K562 (cell line): ENCODE results near the gene ZNF521. TPM values are rescaled to one million over a fixed set of nuclear protein-coding genes. Genes with fewer than 3 reads are reported as not detected.

Experiments used
- ATAC-seq: fragments of 200-7000 bp; cut with Tn5 transposase; 3 replicates; pipeline ENCODE4 v1.9.1; 2020; ENCODE audit warnings: moderate library complexity
- BruUV-seq: library from RNA; stranded (reverse); fragments of 400-500 nt; replicated peaks from 2 replicates; lab custom pipeline; 2021; lab: Mats Ljungman, UMichigan
- CTCF ChIA-PET: fragments of 300-600 bp; formaldehyde crosslinking; extraction: SDS; loops from one replicate; lab custom pipeline; 2021; ENCODE audit warnings: low intra/inter-chr PET ratio; lab: Yijun Ruan, JAX
- POLR2A ChIA-PET: fragments of 300-600, 350-650 bp; sonication (Branson Sonifier 250); formaldehyde crosslinking; extraction: SDS; loops from one replicate; lab custom pipeline; 2021; ENCODE audit warnings: antibody characterized with exemption, inconsistent platforms; lab: Yijun Ruan, JAX
- DNase-seq, 4 experiments: peaks; one replicate each; pipeline versions ENCODE4 v3.0.0 to v3.0.0-alpha.2; 2011 to 2018; ENCODE audit warnings: low spot score in 3 of 4, mixed read lengths in 3 of 4; ENCODE audit errors: extremely low read depth in 1 of 4
- FAIRE-seq: peaks from 2 replicates; lab custom pipeline; 2011; peaks lifted over from hg19 to GRCh38; lab: Jason Lieb, UNC
- H2AFZ ChIP-seq: 2 replicates; pipeline ENCODE4 v1.6.0; 2011; ENCODE audit warnings: low read depth, low read length, control low read depth, inconsistent platforms
- H3K27ac ChIP-seq: fragments of 200-600 bp; 3 replicates; pipeline ENCODE4 v1.8.0; 2011; ENCODE audit warnings: low read depth, mild to moderate bottlenecking, control low read depth, inconsistent platforms, low read length, moderate library complexity, mixed read lengths; ENCODE audit errors: extremely low read depth
- H3K27me3 ChIP-seq, 2 experiments: fragments of 300-600 bp in 1 of 2; 2 replicates in 1 of 2; 3 replicates in 1 of 2; pipeline versions ENCODE4 v1.6.0 to v1.8.0; 2011; ENCODE audit warnings: inconsistent platforms in 2 of 2, low read length in 2 of 2, mild to moderate bottlenecking in 1 of 2, mixed read lengths in 1 of 2, moderate library complexity in 1 of 2; ENCODE audit not compliant: control insufficient read depth in 2 of 2, insufficient read depth in 2 of 2
- H3K36me3 ChIP-seq: fragments of 300-600 bp; 3 replicates; pipeline ENCODE4 v1.8.0; 2011; ENCODE audit warnings: mild to moderate bottlenecking, low read length, inconsistent platforms; ENCODE audit not compliant: control insufficient read depth, insufficient read depth
- H3K4me1 ChIP-seq, 2 experiments: fragments of 200-600 bp in 1 of 2; replicated peaks in 1 of 2; 2 replicates in 1 of 2; 3 replicates in 1 of 2; pipeline versions ENCODE4 v1.5.1 to v1.8.0; 2011; ENCODE audit warnings: inconsistent platforms in 2 of 2, low read length in 2 of 2, mild to moderate bottlenecking in 1 of 2, mixed read lengths in 1 of 2, moderate library complexity in 1 of 2; ENCODE audit not compliant: control insufficient read depth in 2 of 2, insufficient read depth in 2 of 2
- H3K4me2 ChIP-seq: 2 replicates; pipeline ENCODE4 v1.6.1; 2011; ENCODE audit warnings: low read length, control low read depth, inconsistent platforms, mixed read lengths; ENCODE audit not compliant: insufficient read depth
- H3K4me3 ChIP-seq: fragments of 200-600 bp; sonication (generic), shearing (Covaris generic); 2 replicates; pipeline ENCODE4 v1.5.1; 2016; ENCODE audit warnings: control low read depth, inconsistent platforms
- H3K79me2 ChIP-seq: fragments of 200-600 bp; 3 replicates; pipeline ENCODE4 v1.8.0; 2011; ENCODE audit warnings: low read length, inconsistent platforms; ENCODE audit not compliant: control insufficient read depth, insufficient read depth
- H3K9ac ChIP-seq, 2 experiments: 2 replicates each; pipeline versions ENCODE4 v1.6.0 to v1.6.1; 2011; ENCODE audit warnings: low read depth in 2 of 2, low read length in 2 of 2, control low read depth in 1 of 2, inconsistent platforms in 1 of 2, mild to moderate bottlenecking in 1 of 2, mixed read lengths in 1 of 2; ENCODE audit not compliant: insufficient read depth in 1 of 2
- H3K9me1 ChIP-seq: one replicate; pipeline ENCODE4 v1.6.0; 2011; ENCODE audit warnings: inconsistent platforms, mild to moderate bottlenecking, low read length, moderate library complexity; ENCODE audit not compliant: control insufficient read depth, insufficient read depth
- H3K9me3 ChIP-seq: replicated peaks from 2 replicates; pipeline ENCODE4 v1.5.1; 2011; ENCODE audit warnings: low read depth, low read length, inconsistent platforms; ENCODE audit not compliant: control insufficient read depth, insufficient read depth
- H4K20me1 ChIP-seq: replicated peaks from 2 replicates; pipeline ENCODE4 v1.6.1; 2011; ENCODE audit warnings: low read length, inconsistent platforms, mixed read lengths; ENCODE audit not compliant: control insufficient read depth, insufficient read depth
- ADNP ChIP-seq: fragments of 200-800 bp; sonication (Bioruptor generic); IDR thresholded peaks from 2 replicates; pipeline ENCODE4 v1.6.1; 2016; ENCODE audit warnings: missing genetic modification characterization, missing compliant biosample characterization
- DPF2 ChIP-seq: fragments of 450-650 bp; IDR thresholded peaks from 2 replicates; pipeline ENCODE4 v1.6.1; 2016
- MEF2A ChIP-seq: IDR thresholded peaks from 2 replicates; pipeline ENCODE4 v1.6.1; 2011; ENCODE audit warnings: low read depth, mild to moderate bottlenecking, low read length, moderate library complexity; ENCODE audit not compliant: control insufficient read depth
- NFIX ChIP-seq: fragments of 250-450 bp; sonication (Bioruptor Pico); IDR thresholded peaks from 2 replicates; pipeline ENCODE4 v1.4.0; 2020; ENCODE audit warnings: low read depth, mild to moderate bottlenecking, moderate library complexity
- NFRKB ChIP-seq: fragments of 450-650 bp; IDR thresholded peaks from 2 replicates; pipeline ENCODE4 v1.6.1; 2016; ENCODE audit warnings: low read depth
- SNRNP70 ChIP-seq: fragments of 200-400 bp; formaldehyde crosslinking; optimal IDR thresholded peaks from 2 replicates; pipeline ENCODE3; 2017; ENCODE audit warnings: low read depth, low read length
- STAT5B ChIP-seq: fragments of 250-450 bp; sonication (Bioruptor Pico); IDR thresholded peaks from 2 replicates; pipeline ENCODE4 v1.8.0; 2021; ENCODE audit warnings: mild to moderate bottlenecking, inconsistent platforms
- TRIM28 ChIP-seq: fragments of 450-650 bp; IDR thresholded peaks from 2 replicates; pipeline ENCODE4 v1.6.1; 2017
- WGBS: fragments of 100-300 bp; shearing (Covaris generic); methylation state at CpG from one replicate; pipeline ENCODE4 v1.1.6; 2016; ENCODE audit warnings: low coverage, mixed read lengths; ENCODE audit not compliant: insufficient coverage; ENCODE audit errors: missing lambda C conversion rate; 5-methylcytosine and 5-hydroxymethylcytosine counted together
- in situ Hi-C: fragments of 300-500 bp; cut with MboI; formaldehyde crosslinking; loops from 4 replicates; pipeline ENCODE4 v1.15.0; 2018; ENCODE audit warnings: inconsistent platforms, mixed read lengths
- intact Hi-C: fragments of 100-400 bp; cut with micrococcal nuclease; formaldehyde crosslinking; loops from 2 replicates; pipeline ENCODE4 v1.14.2; 2022
- polyA plus RNA-seq, 8 experiments: library from polyadenylated mRNA; depleted of rRNA in 4 of 8; stranded (reverse) in 5 of 8; unstranded in 3 of 8; fragments of >200 nt; fragmentation: Nextera tagmentation in 2 of 8; fragmentation: Illumina TruSeq in 1 of 8; extraction: Ambion mirVana in 2 of 8; extraction: Trizol in 1 of 8; gene quantifications; 2 replicates each; pipeline versions ENCODE4 v1.2.1 to v1.2.3, GENCODE V29; 2011 to 2014; ENCODE audit warnings: inconsistent platforms in 1 of 8, missing spikeins in 1 of 8
- total RNA-seq, 7 experiments: library from RNA; depleted of rRNA in 6 of 7; stranded (reverse); fragments of >200 nt in 6 of 7; fragmentation: Illumina TruSeq in 2 of 7; extraction: Trizol in 2 of 7; gene quantifications; 2 replicates each; pipeline versions ENCODE4 v1.2.1 to v1.2.3, GENCODE V29; 2011 to 2021; ENCODE audit warnings: low replicate concordance in 1 of 7
- TF ChIP-seq, protein P1 (sequence below): fragments of 250-450 bp; sonication (Bioruptor Pico); IDR thresholded peaks from 2 replicates; pipeline ENCODE4 v1.4.0; 2020; ENCODE audit warnings: borderline replicate concordance
- TF ChIP-seq, protein P2 (sequence below): fragments of 250-450 bp; sonication (Bioruptor Pico); IDR thresholded peaks from 2 replicates; pipeline ENCODE4 v1.5.0; 2021

ZNF521 gene
- total and polyA plus RNA-seq, 9 of the 15 experiments (the other 6 are each of a cell fraction or from before 2014, with no cell fraction given): 1.2 to 5.8 (median 1.6) TPM

DNA sequence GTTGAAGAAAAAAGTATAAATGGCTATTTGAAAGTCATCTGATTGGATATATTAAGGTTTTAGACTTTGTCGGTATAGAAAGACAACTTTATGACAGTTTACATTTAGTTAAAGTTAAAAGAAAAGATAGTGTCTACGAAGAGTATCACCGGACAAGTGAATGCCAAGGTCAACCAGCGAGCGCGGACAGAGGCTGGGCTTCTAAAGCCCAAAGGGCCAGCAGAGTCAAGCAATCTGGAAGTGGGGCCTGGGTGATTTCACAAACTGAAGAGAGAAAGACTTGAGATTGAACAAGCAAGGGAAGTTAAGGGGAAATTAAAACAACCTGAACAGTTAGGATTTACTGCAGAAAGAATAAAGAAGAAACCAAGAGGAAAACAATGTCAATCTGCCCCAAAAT lies 16.3 kb downstream of the ZNF521 start:
- FAIRE-seq: no peak
- no peaks in the 10 kb centered on the region for H4K20me1 ChIP-seq
- H3K9ac ChIP-seq: no peak overlapping the region
- no peaks in the 10 kb centered on the region for H3K9me1 ChIP-seq
- TF ChIP-seq MEF2A (no peak), DPF2 (no peak), ADNP (tag) (no peak), SNRNP70 (no peak), NFRKB (no peak), NFIX (CRISPR knock-in tag) (no peak), TRIM28 (no peak), STAT5B (CRISPR knock-in tag) (no peak)
- TF ChIP-seq, protein P1, sequence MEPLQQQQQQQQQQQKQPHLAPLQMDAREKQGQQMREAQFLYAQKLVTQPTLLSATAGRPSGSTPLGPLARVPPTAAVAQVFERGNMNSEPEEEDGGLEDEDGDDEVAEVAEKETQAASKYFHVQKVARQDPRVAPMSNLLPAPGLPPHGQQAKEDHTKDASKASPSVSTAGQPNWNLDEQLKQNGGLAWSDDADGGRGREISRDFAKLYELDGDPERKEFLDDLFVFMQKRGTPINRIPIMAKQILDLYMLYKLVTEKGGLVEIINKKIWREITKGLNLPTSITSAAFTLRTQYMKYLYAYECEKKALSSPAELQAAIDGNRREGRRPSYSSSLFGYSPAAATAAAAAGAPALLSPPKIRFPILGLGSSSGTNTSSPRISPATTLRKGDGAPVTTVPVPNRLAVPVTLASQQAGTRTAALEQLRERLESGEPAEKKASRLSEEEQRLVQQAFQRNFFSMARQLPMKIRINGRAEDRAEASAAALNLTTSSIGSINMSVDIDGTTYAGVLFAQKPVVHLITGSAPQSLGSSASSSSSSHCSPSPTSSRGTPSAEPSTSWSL (CRISPR knock-in tag): no peak
- TF ChIP-seq, protein P2, sequence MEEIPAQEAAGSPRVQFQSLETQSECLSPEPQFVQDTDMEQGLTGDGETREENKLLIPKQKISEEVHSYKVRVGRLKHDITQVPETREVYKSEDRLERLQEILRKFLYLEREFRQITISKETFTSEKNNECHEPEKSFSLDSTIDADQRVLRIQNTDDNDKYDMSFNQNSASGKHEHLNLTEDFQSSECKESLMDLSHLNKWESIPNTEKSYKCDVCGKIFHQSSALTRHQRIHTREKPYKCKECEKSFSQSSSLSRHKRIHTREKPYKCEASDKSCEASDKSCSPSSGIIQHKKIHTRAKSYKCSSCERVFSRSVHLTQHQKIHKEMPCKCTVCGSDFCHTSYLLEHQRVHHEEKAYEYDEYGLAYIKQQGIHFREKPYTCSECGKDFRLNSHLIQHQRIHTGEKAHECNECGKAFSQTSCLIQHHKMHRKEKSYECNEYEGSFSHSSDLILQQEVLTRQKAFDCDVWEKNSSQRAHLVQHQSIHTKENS: no peak
- intact Hi-C loops (no loop called here), in situ Hi-C loops (no loop called here)
- H3K27me3 ChIP-seq: no peaks in the 10 kb centered on the region; a peak in 1 of 5 replicates
- no peaks in the 10 kb centered on the region for H3K36me3 ChIP-seq
- H3K79me2 ChIP-seq: no peaks in the 10 kb centered on the region
- no peak overlapping the region for H3K4me2 ChIP-seq
- H3K9me3 ChIP-seq: no peaks in the 10 kb centered on the region
- BruUV-seq: no TSS peak
- no peak for DNase-seq
- POLR2A ChIA-PET: no interaction called here
- WGBS: 4% methylated on average over 6 of the region's 6 CpGs
- H3K4me3 ChIP-seq: no peak overlapping the region
- H3K4me1 ChIP-seq: no peaks in the 10 kb centered on the region
- no peak overlapping the region for H3K27ac ChIP-seq
- H2AFZ ChIP-seq: no peak overlapping the region
- CTCF ChIA-PET: no interaction called here
- no peak for ATAC-seq
